Mesenchymal stem cell (in vitro differentiated cells and primary cell): ENCODE measurements around the gene ASH1L.

Experiments
- DNase-seq: peaks from one replicate; pipeline ENCODE4 v3.0.0-alpha.2; 2013
- H2AFZ ChIP-seq: one replicate; pipeline ENCODE4 v1.6.1; 2013; ENCODE audit warnings: low read depth, mild to moderate bottlenecking, control low read depth, inconsistent platforms, low read length, moderate library complexity
- H2AK5ac ChIP-seq: 2 replicates; pipeline ENCODE4 v1.6.1; 2013; ENCODE audit warnings: low read length, moderate library complexity, mild to moderate bottlenecking, inconsistent platforms; ENCODE audit not compliant: severe bottlenecking
- H2BK120ac ChIP-seq: one replicate; pipeline ENCODE4 v1.6.1; 2013; ENCODE audit warnings: low read depth, mild to moderate bottlenecking, inconsistent platforms, low read length, moderate library complexity
- H2BK12ac ChIP-seq, 2 experiments: one replicate each; pipeline ENCODE4 v1.6.1; 2013; ENCODE audit warnings: inconsistent platforms in 2 of 2, low read length in 2 of 2, mild to moderate bottlenecking in 2 of 2, moderate library complexity in 2 of 2, control low read depth in 1 of 2
- H2BK15ac ChIP-seq: one replicate; pipeline ENCODE4 v1.6.1; 2013; ENCODE audit warnings: mild to moderate bottlenecking, low read depth, inconsistent platforms; ENCODE audit not compliant: poor library complexity, severe bottlenecking
- H2BK5ac ChIP-seq: 2 replicates; pipeline ENCODE4 v1.6.1; 2013; ENCODE audit warnings: low read depth, mild to moderate bottlenecking, low read length, control low read depth, inconsistent platforms; ENCODE audit not compliant: poor library complexity, severe bottlenecking
- H3K14ac ChIP-seq, 2 experiments: one replicate each; pipeline ENCODE4 v1.6.1; 2013; ENCODE audit warnings: inconsistent platforms in 2 of 2, low read length in 2 of 2, control low read depth in 1 of 2, mild to moderate bottlenecking in 1 of 2, moderate library complexity in 1 of 2
- H3K18ac ChIP-seq, 2 experiments: one replicate each; pipeline ENCODE4 v1.6.1; 2013; ENCODE audit warnings: inconsistent platforms in 2 of 2, low read length in 2 of 2, control low read depth in 1 of 2, low read depth in 1 of 2, mild to moderate bottlenecking in 1 of 2
- H3K23ac ChIP-seq, 2 experiments: one replicate each; pipeline ENCODE4 v1.6.1; 2013; ENCODE audit warnings: inconsistent platforms in 2 of 2, low read length in 2 of 2, mild to moderate bottlenecking in 2 of 2, moderate library complexity in 2 of 2, control low read depth in 1 of 2
- H3K27ac ChIP-seq: 2 replicates; pipeline ENCODE4 v1.5.1; 2013; ENCODE audit warnings: mild to moderate bottlenecking, moderate library complexity, low read length, control low read depth, inconsistent platforms; ENCODE audit not compliant: poor library complexity, severe bottlenecking
- H3K27me3 ChIP-seq, 2 experiments: 2 replicates each; pipeline versions ENCODE4 v1.6.1 to v1.7.0; 2013; ENCODE audit warnings: low read length in 2 of 2, mild to moderate bottlenecking in 2 of 2, moderate library complexity in 2 of 2, control low read depth in 1 of 2, inconsistent platforms in 1 of 2; ENCODE audit not compliant: control insufficient read depth in 1 of 2, insufficient read depth in 1 of 2
- H3K36me3 ChIP-seq, 2 experiments: 2 replicates each; pipeline versions ENCODE4 v1.6.1 to v1.7.0; 2013; ENCODE audit warnings: low read length in 2 of 2, control low read depth in 1 of 2, inconsistent platforms in 1 of 2, low read depth in 1 of 2, mild to moderate bottlenecking in 1 of 2; ENCODE audit not compliant: insufficient read depth in 2 of 2, control insufficient read depth in 1 of 2
- H3K4ac ChIP-seq, 2 experiments: one replicate each; pipeline ENCODE4 v1.6.1; 2013; ENCODE audit warnings: inconsistent platforms in 2 of 2, low read length in 2 of 2, mild to moderate bottlenecking in 2 of 2, moderate library complexity in 2 of 2, control low read depth in 1 of 2, low read depth in 1 of 2
- H3K4me1 ChIP-seq: 2 replicates; pipeline ENCODE4 v1.6.1; 2013; ENCODE audit warnings: low read depth, low read length, control low read depth; ENCODE audit not compliant: control insufficient read depth, insufficient read depth
- H3K4me2 ChIP-seq: 2 replicates; pipeline ENCODE4 v1.6.1; 2013; ENCODE audit warnings: low read length, mild to moderate bottlenecking, inconsistent platforms; ENCODE audit not compliant: poor library complexity, severe bottlenecking
- H3K4me3 ChIP-seq, 2 experiments: 2 replicates each; pipeline versions ENCODE4 v1.5.1 to v1.7.0; 2013; ENCODE audit warnings: low read length in 2 of 2, mild to moderate bottlenecking in 2 of 2, control low read depth in 1 of 2, low read depth in 1 of 2; ENCODE audit not compliant: insufficient read depth in 1 of 2
- H3K79me1 ChIP-seq: replicated peaks from 2 replicates; pipeline ENCODE4 v1.6.1; 2013; ENCODE audit warnings: mild to moderate bottlenecking, control low read depth, low read length, inconsistent platforms; ENCODE audit not compliant: poor library complexity, severe bottlenecking
- H3K9ac ChIP-seq: 2 replicates; pipeline ENCODE4 v1.7.0; 2013; ENCODE audit warnings: mild to moderate bottlenecking, low read length, moderate library complexity
- H3K9me3 ChIP-seq: 2 replicates; pipeline ENCODE4 v1.7.0; 2013; ENCODE audit warnings: mild to moderate bottlenecking, low read length; ENCODE audit not compliant: control insufficient read depth
- H4K8ac ChIP-seq: one replicate; pipeline ENCODE4 v1.6.1; 2013; ENCODE audit warnings: inconsistent platforms, mild to moderate bottlenecking, low read length, moderate library complexity
- H4K91ac ChIP-seq: one replicate; pipeline ENCODE4 v1.6.1; 2013; ENCODE audit warnings: mild to moderate bottlenecking, low read length, inconsistent platforms
- WGBS: methylation state at CpG from one replicate; pipeline ENCODE4 v1.1.7; 2013; ENCODE audit warnings: mixed read lengths; 5-methylcytosine and 5-hydroxymethylcytosine counted together

ASH1L gene

DNA sequence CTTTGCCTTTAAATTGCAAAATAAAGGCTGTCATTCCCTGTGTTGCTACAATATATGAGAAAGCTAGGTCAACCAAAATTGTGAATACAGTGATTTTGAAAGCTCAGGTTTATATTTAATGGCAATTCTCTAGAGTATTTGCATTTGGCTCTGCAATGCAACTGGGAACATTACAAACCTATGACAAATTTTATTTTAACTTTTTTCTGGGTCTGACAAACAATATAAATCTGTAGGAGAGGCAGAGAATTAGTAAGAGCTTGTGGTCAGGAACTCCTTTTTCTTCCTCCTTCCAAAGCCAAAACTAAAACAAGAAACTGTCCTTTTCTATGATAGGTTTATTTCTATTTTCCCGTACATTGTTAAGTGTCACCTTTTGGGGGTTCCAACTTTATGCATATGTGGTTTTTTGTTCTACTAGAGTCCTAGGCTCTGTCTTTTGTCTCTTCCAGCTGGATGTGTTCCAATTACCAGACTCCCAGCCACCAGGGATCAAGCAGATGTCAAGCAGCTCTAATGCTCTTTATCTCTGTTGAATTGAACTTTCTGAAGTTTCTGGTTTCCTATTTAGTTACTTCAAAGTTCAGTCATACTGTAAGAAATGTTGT, 106.9 kb downstream of the ASH1L start:
- Histone ChIP-seq H4K91ac (no peak overlapping the region), H2AFZ (no peak overlapping the region)
- WGBS, result 100% methylated on average over 1 of the region's 1 CpG

DNA sequence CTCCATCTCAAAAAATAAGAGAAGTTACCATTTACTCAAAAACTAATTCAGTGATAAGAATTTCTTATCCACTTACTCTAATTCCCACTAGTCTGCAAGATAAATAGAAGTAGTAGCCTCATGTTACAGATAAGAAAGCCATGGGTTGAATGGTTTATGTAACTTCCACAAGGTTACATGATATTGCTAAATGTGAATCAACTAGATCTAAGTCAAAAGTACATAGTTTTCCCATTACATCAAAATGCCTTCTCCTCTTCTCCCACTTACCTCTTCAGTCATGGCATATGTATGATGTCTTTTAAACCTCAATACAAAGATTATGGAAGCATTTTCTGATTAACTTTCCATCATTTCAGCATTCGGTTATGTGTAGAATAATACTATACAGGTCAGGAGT, 108.5 kb downstream of the ASH1L start:
- no peak overlapping the region for H4K91ac ChIP-seq
- no peak overlapping the region for H3K4ac ChIP-seq
- no peak overlapping the region for H3K14ac ChIP-seq
- 100% methylated on average over 1 of the region's 1 CpG for WGBS
- H3K27ac ChIP-seq, result no peak overlapping the region
- no peaks in the 10 kb centered on the region for H3K4me1 ChIP-seq
- H4K8ac ChIP-seq, result no peak overlapping the region
- no peak overlapping the region for H3K23ac ChIP-seq
- H3K27me3 ChIP-seq, result no peaks in the 10 kb centered on the region
- no peak overlapping the region for H3K4me2 ChIP-seq
- no peak overlapping the region for H3K18ac ChIP-seq
- no peaks in the 10 kb centered on the region for H3K9me3 ChIP-seq
- no peak overlapping the region for H2BK120ac ChIP-seq
- no peak overlapping the region for H2BK15ac ChIP-seq
- H2AFZ ChIP-seq, result no peak overlapping the region
- no peak overlapping the region for H2BK5ac ChIP-seq
- H3K79me1 ChIP-seq, result peaks cover 20% of the 10 kb centered on the region
- peaks cover 14 to 53% of the 10 kb centered on the region in 2 experiments for H3K36me3 ChIP-seq
- no peak overlapping the region for H3K4me3 ChIP-seq
- H2BK12ac ChIP-seq, result no peak overlapping the region
- no peak overlapping the region for H2AK5ac ChIP-seq
- DNase-seq, result no peak
- no peak overlapping the region for H3K9ac ChIP-seq

More for the DNA sequence above, 106.9 kb downstream of the ASH1L start:
- Histone ChIP-seq H4K8ac (no peak overlapping the region), H2BK12ac (no peak overlapping the region), H2AK5ac (no peak overlapping the region), H3K4ac (no peak overlapping the region), H3K23ac (no peak overlapping the region), H3K18ac (no peak overlapping the region), H3K79me1 (peaks cover 22% of the 10 kb centered on the region), H3K4me1 (no peaks in the 10 kb centered on the region), H3K14ac (no peak overlapping the region), H3K4me3 (peak overlapping the region in 1 of 2 experiments; percentile 50), H2BK5ac (no peak overlapping the region), H3K9me3 (no peaks in the 10 kb centered on the region), H2BK120ac (no peak overlapping the region), H3K9ac (peak overlapping the region; percentile 57), H3K36me3 (peaks cover 16 to 44% of the 10 kb centered on the region in 2 experiments), H2BK15ac (no peak overlapping the region), H3K27me3 (no peaks in the 10 kb centered on the region), H3K27ac (no peak overlapping the region), H3K4me2 (no peak overlapping the region)
- peak; percentile 41 for DNase-seq

DNA sequence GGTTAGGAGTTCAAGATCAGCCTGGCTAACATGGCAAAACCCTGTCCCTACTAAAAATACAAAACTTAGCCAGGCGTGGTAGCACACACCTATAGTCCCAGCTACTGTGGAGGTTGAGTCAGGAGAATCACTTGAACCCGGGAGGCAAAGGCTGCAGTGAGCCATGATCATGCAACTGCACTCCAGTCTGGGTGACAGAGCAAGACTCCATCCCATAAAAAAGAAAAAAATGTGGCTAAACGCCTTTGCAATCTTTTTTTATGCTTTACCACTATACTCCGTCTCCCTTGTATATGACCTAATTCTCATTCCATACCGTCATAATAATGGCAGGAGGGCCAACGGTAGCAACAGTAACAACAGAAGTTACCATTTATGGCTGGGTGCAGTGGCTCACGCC, 109.5 kb downstream of the ASH1L start:
- no peak overlapping the region for H2BK15ac ChIP-seq
- H2BK12ac ChIP-seq, result no peak overlapping the region
- no peaks in the 10 kb centered on the region for H3K27me3 ChIP-seq
- no peak overlapping the region for H2BK5ac ChIP-seq
- no peak for DNase-seq
- peaks cover 19% of the 10 kb centered on the region for H3K79me1 ChIP-seq
- no peak overlapping the region for H3K4ac ChIP-seq
- no peak overlapping the region for H3K4me2 ChIP-seq
- WGBS, result 97% methylated on average over 7 of the region's 7 CpGs
- H3K18ac ChIP-seq, result no peak overlapping the region
- peaks cover 13 to 54% of the 10 kb centered on the region in 2 experiments for H3K36me3 ChIP-seq
- H3K4me3 ChIP-seq, result no peak overlapping the region
- no peak overlapping the region for H4K91ac ChIP-seq
- H3K4me1 ChIP-seq, result no peaks in the 10 kb centered on the region
- no peak overlapping the region for H4K8ac ChIP-seq
- H3K23ac ChIP-seq, result no peak overlapping the region
- H2AK5ac ChIP-seq, result no peak overlapping the region
- H3K27ac ChIP-seq, result no peak overlapping the region
- H3K9ac ChIP-seq, result no peak overlapping the region
- no peak overlapping the region for H3K14ac ChIP-seq
- no peak overlapping the region for H2BK120ac ChIP-seq
- no peak overlapping the region for H2AFZ ChIP-seq
- H3K9me3 ChIP-seq, result no peaks in the 10 kb centered on the region

DNA sequence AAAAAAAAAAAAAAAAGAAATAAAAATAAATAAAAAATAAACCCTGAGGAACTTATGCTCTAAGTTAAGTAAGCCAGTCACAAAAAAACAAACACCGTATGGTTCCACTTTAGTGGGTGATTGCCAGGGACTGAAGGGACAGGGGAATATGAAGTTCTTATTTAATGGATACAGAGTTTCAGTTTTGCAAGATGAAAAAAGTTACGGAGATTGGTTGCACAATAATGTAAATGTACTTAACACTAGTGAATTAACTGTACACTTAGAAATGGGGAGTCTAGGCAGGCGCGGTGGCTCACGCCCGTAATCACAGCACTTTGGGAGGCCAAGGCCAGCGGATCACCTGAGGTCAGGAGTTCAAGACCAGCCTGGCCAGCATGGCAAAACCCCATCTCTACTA, 111.4 kb downstream of the ASH1L start:
- Histone ChIP-seq H3K23ac (no peak overlapping the region), H3K36me3 (peaks cover 13 to 50% of the 10 kb centered on the region in 2 experiments), H3K14ac (no peak overlapping the region), H3K9me3 (no peaks in the 10 kb centered on the region), H3K27ac (no peak overlapping the region), H3K4me1 (no peaks in the 10 kb centered on the region), H3K27me3 (no peaks in the 10 kb centered on the region), H2BK15ac (no peak overlapping the region), H3K79me1 (peaks cover 19% of the 10 kb centered on the region), H2BK120ac (no peak overlapping the region), H3K4ac (no peak overlapping the region), H3K18ac (no peak overlapping the region), H2AFZ (no peak overlapping the region), H2BK5ac (no peak overlapping the region), H2BK12ac (no peak overlapping the region), H4K91ac (no peak overlapping the region), H3K9ac (no peak overlapping the region), H4K8ac (no peak overlapping the region), H3K4me3 (no peak overlapping the region), H2AK5ac (no peak overlapping the region), H3K4me2 (no peak overlapping the region)
- 94% methylated on average over 6 of the region's 7 CpGs for WGBS
- no peak for DNase-seq
